ENCODE measurements around the gene NDUFA1. TPM values are rescaled to one million over a fixed set of nuclear protein-coding genes. Genes with fewer than 3 reads are reported as not detected.

NDUFA1 gene
- 40.5 and 66.1 TPM in 2 replicates for total RNA-seq

DNA sequence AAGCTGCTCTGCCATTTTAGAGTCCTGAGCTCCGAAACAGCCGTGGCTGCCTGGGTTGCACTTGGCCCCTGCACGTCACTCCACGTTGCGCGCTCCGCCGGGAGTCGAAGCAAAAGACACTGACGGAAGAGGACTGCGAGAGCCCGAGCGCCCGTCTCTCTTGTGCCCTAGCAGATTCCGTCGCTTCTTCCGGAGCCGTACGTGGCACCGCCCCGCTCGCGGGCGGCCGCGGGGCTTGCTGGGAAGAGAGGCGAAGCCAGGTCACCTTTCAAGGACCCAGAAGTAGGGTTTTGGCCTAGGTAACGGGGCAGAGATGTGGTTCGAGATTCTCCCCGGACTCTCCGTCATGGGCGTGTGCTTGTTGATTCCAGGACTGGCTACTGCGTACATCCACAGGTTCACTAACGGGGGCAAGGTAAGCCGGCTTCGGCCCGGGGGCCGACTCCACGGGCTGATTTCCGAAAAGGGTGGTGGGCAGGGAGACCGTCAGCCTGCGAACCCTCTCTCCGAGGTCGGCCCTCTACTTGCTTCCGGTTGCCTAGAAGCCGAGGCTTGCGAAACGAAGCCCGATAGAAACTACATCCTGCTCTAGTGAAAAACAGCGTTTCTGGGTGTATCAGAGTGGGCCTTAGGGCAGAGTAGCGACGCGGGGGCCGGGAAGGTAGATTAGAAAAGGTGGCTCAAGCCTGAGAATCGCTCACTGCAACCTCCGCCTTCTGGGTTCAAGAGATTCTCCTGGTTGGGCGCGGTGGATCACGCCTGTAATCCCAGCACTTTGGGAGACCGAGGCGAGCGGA is at the start of gene NDUFA1, which contains the start of gene RNF113A:
Gene NDUFA1 (plus strand): TSS at position 234 of the 797 bp plus-strand sequence. CDS start 80 bp downstream, at position 314.
Gene RNF113A (minus strand): TSS at position 135 of the 797 bp plus-strand sequence. CDS start 120 bp downstream, at position 15.

DNA sequence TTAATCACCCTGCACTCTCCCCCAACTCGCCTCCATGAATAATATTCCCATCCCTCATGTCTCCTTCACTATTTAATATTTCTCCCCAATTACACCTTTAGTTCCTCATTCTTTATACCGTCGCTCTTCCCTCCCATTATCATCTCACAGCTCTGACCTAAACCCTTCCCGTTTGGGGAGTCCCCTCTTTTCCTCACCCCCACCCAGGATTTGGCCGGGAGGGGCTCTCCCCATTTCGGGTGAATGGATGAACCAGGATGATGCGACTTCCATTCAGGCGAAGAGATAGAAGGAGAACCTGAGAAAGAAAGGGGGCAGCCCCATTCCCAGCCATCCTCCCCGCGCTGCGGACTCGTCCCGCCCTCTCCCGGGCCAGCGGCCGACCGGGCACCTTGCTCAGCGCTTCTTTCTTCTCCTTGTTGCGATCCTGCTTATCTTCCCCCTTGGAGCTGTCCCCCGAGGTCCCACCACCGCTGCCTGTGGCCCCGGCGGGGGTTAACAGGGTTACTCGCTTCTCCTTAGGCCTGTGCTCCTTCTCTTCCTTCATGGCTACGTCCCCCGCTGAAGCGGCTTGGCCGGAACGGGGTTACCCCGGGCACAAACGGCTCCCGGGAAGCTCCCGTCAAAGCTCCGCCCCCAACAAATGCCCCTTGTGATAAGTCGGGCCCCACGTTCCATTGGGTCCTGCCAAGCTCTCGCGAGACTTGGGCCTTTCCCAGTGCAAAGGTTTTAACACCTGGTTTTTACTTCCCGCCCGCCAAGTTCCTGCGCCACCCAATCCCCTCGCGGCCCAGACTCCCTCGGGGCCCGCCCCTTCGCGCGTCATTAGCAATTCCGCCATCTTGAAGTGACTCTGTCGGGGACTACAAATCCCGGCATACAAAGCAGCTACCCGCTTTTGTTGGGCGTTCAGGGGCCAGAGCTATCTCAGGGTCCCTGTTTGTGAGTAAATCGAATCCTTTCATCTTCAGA is 19.0 kb upstream of the NDUFA1 start, which contains the start of gene UPF3B:
Gene UPF3B (minus strand): TSS at position 582 of the 972 bp plus-strand sequence. CDS start 35 bp downstream, at position 547.

GRCh38 chrX:119895843-119896326 is 24.3 kb downstream of the NDUFA1 start, which contains the start of gene AKAP14:
Gene AKAP14, plus strand, starts transcription at chrX:119895893. Its CDS starts 7,331 bp downstream, at chrX:119903224.

Other genes with a start within 250 kb of the NDUFA1 start
- 10.1 and 21.2 TPM in 2 replicates for gene SEPTIN6, start 178.7 kb upstream of the NDUFA1 start, total RNA-seq
- gene SOWAHD, start 113.2 kb upstream of the NDUFA1 start, total RNA-seq, result under 0.01 TPM in 1 of 2 replicates, not detected in the other
- gene RPL39, start 80.2 kb upstream of the NDUFA1 start, total RNA-seq, result 3,324 and 4,202 TPM in 2 replicates
- 2.1 TPM in 2 replicates for gene UPF3B, start 18.9 kb upstream of the NDUFA1 start, total RNA-seq
- 16.7 and 21.5 TPM in 2 replicates for gene RNF113A, start 99 bp upstream of the NDUFA1 start, total RNA-seq
- gene AKAP14, start 24.1 kb downstream of the NDUFA1 start, total RNA-seq, result not detected in 2 replicates
- gene NKAP, start 71.9 kb downstream of the NDUFA1 start, total RNA-seq, result 4.1 and 4.5 TPM in 2 replicates
- not detected in 2 replicates for gene RHOXF2B, start 205.9 kb downstream of the NDUFA1 start, total RNA-seq
- not detected in 2 replicates for gene RHOXF1, start 244.1 kb downstream of the NDUFA1 start, total RNA-seq

Data from uterine smooth muscle cell (primary cell).